Mucosa of gallbladder (tissue), 1 donor: Measurements from ENCODE around the gene DCC. TPM values are rescaled to one million over a fixed set of nuclear protein-coding genes. Genes with fewer than 3 reads are reported as not detected.

Source experiments
- DNase-seq: peaks from one replicate; pipeline ENCODE4 v3.0.0-alpha.2; 2020; ENCODE audit warnings: low spot score
- total RNA-seq: library from RNA; stranded (reverse); gene quantifications from one replicate; pipeline ENCODE4 v1.2.1, GENCODE V29; 2021
- donor health status: DM: no; HTN: no; CAD: no.

Gene DCC
- total RNA-seq, 1 donor from 2014 or later, result not detected

DNA sequence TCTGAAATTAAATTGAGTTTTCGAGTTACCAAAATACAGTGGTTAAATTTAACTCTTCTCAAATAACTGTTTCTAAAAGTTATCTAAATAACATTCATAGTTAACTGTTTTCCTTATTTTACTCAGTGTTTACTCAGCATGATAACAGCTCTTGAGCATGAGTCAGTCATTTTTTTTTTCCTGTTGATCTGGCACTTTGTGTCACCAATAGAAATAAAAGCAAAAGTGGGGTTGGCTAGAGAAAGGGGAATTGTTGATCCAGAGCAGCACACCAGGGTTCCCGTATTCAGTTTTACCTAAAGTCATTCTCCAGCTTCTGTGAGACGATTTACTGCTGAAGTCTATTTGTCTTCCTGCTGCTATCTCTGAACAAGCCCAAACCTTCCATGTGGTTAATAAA lies 851.6 kb downstream of the DCC start:
- no peak for DNase-seq

DNA sequence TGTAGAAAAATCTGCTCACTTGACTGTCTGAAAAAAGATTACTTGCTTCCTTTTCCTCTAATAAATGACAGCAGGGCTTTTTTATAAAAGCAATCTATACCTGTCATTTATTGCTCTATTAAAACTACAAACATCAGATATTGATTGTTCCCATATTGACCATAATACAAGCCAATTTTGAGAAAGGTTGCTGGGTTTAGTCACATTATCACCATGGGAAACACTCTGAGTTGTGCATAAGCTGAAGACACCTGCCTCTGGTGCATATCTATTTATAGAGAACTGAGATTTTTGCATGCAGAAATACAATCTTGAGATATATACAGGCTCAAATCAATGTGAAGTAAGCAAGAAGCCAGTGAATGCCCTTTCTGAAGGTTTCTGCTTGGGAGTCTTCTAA lies 853.9 kb downstream of the DCC start:
- DNase-seq, result no peak

DNA sequence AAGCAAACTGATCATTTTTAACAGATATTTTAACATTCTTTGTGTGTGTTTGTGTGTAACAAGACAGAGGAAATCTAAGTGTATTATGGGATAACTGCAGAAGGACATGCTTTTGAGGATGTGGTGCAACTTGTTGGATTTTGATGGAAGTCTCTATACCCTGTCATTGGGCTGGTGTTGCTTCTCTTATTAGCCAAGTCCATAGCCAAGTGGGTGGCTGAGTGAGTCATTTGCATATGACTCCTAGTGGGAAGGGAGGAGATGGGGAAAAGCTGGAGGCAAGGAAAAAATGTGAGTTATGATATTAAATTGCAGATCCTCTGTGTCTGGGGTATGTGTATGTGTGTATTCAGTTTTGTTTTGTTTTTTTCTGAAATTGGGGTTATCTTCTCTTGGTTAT lies 879.9 kb downstream of the DCC start:
- no peak for DNase-seq

DNA sequence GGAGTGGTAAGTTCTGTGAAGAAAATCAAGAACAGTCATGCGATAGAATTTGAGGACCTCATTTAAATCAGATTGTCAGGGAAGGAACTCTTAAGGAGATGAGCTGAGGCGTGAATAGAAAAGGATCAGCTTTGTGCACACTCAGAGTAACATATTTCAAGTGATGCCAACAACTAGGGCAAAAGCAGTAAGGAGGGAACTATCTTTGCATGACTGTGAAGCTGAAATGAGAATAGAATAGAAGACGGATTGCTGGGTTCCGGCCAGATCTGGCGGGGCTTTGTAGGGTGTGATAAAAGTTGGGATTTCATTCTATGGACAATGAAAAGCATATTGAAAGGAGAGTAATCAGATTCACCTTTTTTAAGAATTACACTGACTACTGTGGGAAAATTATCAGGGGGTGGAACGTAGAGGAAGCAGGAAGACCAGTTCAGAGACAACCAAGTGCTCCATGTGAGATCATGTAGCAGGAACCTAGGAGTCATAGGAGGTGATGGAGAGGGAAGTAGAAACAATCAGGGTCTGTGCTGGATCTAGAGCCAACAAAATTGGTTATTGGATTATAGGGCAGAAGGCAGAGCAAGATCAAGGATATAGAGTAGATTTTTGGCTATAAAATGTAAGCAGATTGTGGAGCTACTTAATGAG lies 884.3 kb downstream of the DCC start:
- no peak for DNase-seq

DNA sequence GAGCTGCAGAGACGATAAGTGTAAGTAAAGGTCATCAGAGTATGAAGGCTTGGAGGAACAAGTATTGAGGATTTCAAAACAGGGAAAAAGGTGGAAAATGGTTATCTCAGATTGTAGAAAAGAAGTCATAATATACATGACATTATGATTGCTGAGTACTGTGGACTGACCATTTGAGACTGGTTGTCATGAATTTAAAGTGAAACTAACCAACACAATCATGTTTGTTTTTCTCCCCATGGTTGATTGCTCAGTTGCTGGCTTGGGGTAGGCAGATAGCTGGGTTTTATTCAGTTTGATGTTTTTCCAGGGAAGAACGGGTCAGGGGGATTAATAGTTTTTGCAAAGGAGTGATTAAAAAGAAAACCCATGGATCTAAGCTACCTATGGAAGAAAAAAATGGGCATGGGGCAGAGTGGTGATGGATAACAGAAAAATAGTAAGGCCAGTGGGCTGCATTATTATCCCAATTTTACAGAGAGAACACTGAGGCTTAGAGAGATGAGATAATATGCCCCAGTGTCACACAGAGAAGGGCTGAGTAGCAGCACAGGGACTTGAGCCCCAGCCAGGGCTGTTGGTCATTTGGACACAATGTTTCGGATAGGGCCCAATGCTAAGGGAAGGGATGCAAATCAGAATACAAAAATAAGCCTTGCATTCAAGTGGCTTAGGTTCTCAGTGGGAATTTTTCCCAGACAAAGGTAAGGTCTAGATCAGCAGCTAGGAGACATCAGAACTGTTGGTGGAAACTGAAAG lies 885.7 kb downstream of the DCC start:
- no peak for DNase-seq

DNA sequence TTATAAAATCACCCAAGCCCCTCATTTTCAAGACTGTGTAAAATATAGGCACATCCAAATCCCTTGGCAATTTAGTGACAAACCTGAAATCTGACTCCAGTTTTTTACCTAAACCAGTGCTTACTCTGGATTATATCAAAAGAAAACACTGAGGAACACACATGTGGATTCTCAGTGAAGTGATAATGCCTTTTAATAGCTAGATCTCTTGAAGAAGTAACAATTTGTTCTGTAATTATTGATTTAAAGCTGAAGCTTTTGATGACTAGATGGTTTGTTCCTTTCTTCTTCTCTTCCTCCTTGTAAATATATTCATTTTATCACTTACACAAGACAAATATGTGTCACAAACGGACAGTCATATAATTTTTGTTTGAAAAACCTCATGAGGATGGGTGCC lies 894.6 kb downstream of the DCC start:
- DNase-seq, result no peak

DNA sequence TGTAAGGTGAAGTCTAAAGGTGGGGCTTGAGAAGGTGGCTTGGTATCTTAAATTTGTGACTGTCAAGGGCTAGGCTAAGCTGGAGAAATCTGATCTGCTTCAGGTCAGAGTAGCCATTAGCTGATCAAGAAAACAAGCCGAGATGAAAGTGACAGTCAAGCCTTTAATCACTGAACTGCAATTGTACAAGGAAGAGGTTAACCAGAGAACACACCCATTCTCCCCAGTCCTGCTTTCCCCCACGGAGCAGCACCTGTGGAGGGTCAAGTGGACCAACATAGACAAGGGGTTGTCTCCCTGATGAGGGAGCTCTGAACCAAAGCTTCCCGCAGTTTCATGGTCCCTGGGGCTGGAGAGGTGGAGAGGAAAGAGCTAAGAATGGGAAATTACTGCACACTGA lies 901.2 kb downstream of the DCC start:
- no peak for DNase-seq

DNA sequence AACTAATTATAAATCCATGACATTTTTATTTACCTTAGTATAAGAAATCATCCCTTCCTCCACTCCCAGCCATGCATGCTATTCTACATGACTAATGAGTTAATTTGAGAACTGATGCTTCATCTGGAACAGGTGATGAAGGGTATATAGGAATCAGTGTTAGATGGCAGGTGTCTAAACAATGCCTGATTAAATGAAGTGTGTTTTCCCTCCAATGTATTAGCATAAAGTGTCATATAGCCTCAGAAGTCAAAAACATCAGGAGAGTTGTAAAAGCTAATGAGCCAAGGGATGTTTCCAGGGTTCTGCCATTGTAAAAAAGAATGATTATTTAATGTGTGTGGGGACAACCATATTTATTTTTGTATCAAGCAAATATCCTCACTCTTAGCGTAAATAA lies 913.8 kb downstream of the DCC start:
- DNase-seq, result no peak

DNA sequence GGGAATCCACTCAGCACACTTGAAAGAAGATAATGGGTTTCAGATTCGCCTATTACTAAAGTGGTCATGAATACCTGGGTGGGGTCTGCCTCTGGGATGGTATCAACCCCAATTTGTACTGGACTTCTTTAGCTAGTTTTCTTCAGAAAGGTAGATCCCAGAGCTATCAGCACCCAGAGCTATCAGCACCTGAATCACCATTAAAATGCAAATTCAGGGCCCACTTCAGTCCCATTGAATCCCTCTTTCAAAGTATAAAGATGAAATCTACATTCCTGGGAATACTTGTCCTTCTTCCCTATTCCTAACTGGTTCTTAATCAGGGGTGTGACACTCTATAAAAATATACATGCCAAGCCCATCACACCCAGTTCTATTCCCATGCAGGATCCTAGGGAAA lies 914.3 kb downstream of the DCC start:
- no peak for DNase-seq

DNA sequence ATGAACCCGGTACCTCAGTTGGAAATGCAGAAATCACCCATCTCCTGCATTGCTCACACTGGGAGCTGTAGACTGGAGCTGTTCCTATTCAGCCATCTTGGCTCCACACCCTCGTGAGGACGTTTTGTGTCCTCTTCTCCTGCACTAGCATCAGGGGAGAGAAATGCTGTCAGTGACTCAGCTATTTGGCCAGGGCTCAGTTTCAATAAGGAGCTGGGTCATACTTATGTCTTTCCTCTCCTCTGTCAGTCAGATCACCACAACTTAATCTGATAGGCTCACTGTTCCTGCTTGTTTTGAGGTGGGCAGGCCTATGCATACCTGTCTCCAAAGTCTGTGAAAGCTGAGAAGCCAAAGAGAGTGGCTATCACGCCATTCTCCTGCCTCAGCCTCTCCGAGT lies 921.2 kb downstream of the DCC start:
- no peak for DNase-seq

DNA sequence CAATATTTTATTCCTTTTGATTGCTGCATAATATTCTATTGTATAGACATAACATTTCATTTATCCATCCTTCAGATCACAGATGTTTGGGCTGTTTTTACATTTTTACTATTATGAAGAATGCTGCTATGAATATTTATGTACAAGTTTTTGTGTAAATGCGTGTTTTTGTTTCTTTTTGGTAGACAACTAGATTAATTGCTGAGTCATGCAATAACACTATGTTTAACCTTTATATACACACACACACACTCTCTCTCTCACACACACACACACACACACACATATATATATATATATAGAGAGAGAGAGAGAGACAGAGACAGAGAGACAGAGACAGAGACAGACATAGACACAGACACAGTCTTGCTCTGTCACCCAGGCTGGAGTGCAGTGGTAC lies 926.9 kb downstream of the DCC start:
- no peak for DNase-seq

DNA sequence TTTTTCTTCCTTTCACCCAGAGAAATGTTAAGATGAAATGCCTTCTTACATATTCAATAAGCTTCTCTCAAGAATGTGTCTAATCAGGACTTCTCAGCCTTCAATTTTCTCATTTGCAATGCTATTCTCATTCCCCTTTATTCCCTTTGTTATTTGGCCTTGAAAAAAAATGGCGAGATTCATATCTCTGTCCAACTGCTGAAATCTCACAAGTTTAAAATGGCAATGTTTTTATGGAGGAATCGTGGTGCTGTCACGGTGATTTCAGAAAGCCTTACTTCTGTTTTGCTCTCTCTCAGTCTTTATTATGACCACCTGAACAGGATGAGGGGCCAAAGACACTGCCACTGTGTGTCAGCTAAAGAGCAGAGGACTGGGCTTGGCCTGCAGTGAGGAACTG lies 928.5 kb downstream of the DCC start:
- no peak for DNase-seq

DNA sequence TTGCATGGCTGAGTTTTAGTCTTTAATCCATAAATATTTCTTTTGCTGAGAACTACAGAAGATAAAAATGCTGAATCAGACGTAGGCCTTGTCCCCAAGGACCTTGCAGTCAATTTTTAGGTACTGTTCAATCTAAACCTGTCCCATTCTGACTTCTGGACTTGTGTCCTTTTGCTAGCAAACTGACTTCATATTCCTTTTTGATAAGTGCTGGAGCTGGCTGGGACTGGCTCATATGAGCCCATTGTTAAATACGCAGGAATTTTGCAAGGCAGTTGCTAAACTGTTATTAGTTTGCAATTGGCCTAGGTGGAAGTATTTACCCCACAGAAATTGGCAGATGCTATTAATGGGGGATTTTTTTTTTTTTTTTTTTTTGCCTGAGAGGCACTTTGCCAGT lies 941.4 kb downstream of the DCC start:
- no peak for DNase-seq

DNA sequence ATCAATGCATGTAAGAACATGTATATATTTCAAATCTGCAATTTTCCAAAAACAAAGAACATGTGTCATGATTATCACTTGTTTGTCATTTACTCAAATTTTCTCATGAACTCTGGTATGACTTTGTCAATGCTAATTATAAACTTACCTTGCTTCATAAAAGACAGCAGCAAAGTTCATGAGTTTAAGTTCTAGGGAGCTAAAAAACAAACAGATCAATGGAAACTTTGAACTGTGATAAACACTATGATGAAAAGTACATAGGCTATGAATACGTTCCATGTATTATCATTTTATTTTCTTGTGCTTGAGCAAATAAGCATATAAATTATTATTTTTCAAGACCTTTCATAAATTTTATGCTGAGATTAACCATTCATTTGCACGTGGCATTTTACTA lies 943.7 kb downstream of the DCC start:
- DNase-seq, result no peak

DNA sequence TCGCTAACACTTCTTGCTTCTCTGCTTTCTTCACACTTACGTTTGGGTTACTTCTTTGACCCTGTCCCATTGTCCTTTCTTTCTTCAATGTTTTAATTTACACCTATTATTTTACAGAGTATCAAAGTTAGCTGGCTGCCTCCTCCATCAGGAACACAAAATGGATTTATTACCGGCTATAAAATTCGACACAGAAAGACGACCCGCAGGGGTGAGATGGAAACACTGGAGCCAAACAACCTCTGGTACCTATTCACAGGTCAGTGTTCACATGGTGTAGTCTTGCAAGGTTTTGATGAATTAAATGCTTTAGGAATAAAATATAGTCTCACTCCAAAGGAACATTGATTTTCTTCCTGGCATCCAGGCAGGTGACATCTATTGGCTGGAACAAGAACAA lies 965.5 kb downstream of the DCC start:
- no peak for DNase-seq

DNA sequence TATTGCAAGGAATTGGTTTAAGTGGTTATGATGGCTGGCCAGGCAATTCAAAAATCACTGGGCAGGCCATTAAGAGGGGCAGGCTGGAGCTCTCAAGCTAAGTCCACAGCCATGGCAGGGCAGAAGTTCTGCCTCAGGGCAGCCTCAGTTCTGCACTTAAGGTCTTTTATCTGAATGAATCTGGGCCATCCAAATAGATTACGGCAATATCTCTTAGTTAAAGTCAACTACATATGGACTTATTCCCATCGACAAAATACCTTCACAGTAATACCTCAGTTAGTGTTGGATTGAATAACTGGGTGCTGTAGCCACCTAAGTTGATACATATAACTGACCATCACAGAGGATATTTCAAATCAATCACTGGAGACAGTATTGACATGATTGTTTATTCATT lies 979.6 kb downstream of the DCC start:
- DNase-seq, result no peak

DNA sequence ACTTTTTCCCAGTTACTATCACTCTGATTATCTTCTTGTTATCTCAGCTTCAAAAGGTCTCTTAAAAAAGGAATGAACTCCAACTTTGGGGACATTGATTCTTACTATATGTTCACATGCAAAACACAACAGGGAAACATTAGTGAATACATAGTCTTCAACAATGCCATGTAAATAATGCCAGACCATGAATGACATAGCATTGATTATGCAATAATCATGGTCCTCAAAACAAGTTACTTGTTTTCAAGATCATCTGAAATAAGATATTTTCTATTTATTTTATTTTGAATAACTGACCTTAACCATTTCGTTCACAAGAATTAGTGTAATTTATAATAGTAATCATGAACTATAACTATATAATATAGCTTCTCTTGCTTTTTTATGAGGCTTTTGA lies 982.2 kb downstream of the DCC start:
- no peak for DNase-seq

DNA sequence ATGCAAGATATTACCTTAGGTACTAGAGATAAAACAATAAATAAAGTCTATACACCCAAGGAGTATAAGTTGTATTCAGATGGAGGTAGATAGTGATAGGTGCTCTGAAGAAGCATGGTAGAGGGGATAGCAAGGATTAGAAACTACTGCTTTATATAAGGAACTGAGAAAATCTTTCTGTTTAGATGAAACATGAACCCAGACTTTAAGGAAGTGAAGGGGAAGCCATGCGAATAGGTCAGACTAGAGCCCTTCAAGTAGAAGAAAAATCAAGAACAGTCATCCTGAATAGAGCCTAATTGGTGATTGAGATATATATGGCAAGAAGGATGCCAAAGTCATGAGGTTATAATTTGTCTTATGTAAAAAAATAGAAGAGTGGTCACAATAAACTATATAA lies 984.4 kb downstream of the DCC start:
- DNase-seq, result no peak

DNA sequence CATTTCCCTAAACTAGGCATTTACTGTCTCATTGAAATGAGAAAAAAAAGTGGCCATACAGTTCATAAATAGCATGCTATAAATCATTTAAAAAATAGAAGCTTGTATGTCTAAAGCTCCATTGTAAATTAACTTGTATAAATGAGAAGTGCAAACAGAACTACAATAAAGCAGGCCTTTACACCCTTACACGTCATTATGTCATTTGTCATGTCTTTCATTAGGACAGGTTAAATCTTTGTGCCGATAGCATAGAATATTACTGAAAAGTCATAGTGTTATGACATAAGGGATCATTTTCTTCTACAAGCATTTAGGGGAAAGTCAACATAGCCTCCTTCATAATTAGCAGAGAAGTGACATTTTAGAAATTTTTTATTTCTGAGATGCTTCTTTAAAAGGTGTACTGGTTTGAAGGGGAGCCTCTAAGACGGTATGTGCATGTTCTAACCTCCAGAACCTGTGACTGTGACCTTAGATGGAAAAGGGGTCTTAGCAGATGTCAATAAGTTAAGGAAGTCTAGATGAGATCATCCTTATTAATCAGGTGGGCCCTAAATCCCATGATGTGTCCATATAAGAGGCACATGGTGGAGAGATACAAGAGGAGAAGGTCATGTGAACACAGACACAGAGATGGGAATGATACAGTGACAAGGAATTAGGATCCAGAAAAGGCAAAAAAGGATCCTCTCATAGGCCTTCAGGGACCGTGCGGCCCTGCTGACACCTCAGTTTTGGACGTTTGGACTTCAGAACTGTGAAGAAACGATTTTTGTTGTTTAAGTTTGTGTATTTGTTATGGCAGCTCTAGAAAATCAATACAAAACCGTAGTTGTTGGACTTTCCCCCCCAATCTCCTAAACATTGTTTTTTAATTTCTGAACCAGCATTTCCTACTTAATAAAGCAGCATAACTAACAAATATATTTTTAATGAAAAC lies 1020.8 kb downstream of the DCC start:
- DNase-seq, result no peak

DNA sequence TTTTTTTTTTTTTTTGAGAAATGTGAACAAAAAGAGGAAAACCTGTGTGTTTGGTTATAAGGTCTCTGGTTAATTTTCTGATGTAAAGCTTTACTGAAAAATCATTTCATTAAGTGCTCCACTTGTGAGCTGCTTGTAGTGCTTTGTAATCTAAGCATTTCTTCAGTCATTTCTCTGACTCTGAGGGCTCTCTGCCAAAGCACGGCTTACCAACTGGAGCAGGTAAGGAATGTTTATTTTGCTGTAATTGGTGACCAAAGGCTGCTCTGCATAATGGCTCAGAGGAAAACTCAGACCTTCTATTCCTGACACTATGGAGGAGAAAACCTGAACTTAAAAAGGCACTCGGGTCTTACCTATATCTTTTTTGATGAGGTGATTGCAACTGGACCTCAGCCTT lies 1035.6 kb downstream of the DCC start:
- DNase-seq, result no peak

DNA sequence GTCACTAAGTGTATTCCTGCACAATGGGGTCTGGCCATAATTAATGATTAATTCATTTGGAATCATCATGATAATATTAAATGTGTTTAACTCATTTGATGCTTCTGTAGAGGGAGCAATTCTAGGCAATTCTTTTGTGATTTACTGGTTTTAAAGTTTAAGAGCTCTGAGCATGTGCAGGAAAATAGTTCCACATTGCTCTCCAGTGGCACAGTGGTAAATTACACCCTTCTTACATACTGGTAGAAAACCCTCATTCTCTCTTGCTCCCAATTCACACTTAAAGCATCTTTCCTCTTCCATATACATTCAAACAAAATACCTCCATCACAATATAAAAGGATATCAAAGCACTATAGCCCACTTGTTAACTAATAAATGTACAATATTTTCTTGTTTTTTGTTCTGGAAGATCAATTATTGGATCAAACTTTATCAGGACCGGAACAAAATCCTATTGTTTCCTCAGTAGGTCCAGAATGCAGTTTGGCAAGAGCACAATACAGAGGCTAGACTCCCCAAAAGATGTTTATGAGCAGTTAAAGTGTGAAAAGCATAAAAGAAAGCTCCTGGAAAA lies 1040.2 kb downstream of the DCC start:
- no peak for DNase-seq

DNA sequence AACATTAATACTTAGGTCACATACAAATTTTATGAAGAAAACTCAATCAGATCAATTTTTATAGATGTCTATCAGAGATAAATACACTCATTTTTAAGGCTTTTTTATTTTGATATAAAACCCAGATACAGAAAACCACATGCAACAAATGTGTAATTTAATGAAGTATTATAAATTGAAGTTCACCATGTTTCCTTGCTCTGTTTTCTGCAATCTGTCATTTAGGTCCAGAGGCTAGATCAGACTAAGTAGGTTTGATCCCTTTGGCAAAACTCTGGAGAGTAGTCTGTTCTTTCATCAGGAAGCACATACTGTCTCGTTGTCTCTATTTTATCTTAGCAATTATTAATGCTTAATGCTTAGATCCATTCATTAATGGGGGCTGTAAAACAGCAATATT lies 1042.9 kb downstream of the DCC start:
- no peak for DNase-seq
